NCI-H2081 treated with DMSO at 0.1 percent for 48 hours (cell line): ENCODE measurements around the gene TAF1B.

Experiments used
- DNase-seq: peaks from one replicate; lab custom pipeline; 2025; lab: John Stamatoyannopoulos, UW

The TAF1B gene

DNA sequence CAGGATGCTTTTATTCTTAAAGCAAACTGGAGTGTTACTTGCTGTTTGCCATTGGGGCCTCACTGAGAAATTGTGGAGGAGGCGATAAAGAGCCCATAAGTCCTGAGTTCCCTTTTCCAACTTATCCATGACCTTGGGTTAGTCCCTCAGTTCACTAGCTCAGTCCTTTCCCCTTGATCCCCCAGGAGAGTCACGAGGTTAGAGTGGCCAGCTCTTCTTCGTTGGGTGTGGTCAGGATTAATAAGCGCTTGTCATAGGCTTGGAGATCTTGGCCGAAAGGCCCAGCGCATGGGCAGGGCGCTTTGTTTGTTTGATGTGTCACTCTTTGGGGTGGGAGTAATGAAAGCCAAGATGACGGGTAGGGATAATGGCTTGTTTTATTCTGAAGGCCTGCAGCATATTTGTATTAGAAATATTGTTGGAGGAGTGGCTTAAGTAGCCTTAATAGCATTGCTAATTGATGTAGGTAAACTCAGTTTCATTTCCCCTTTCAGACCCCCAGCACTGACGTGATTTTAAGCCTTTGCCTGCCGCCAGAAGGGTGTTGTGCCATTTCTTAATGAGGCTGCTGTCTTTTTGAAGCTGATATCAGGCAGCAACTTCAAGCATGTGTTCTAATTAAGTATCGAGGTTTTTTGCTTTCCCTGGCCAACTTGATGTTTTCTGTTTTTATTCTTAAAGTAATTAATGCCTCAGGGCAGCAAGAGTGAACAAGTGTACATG, 123.9 kb downstream of the TAF1B start:
- DNase-seq: no peak

DNA sequence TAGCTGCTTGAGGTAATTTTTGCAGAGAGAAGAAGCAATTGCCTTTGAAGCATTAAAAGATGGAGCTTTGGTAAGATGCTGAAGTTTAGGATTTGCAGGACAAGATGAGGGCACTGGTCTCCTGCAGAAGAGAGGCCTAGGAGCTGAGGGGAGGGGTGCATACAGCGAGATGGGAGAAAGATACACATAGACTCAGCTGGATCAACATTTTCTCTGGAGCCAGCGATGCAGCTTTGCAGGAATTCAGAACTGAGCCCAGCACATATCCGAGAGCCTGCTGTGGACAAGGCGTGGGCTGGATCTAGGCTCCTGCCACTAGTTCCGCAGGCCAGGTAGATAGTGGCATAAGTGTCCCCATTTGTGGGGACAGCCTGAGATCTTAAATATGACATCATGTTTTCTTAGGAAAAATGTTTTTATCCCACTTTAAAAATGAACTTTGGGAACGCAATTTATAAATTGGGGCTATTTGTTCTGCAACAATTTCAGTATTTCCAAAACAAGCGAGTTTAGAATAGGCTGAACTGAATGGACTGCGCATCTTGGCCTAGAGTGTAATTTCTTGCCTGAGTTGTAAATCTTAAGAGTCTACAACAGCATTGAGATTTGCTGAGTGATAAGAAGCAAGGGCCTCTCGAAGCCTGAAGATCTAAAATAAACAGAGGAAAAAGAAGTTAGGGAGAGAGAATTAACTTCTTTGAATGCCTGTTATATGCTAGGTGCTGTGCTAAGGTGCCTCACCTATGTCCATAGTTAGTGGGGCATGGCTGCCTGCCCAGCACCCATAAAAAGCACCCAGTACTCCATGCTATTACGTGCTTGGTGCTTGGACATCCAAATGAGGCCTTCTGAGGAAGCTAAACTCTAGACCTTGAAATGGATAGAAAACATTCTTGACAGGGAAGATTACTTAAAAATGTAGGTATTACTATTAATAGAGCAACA, 125.6 kb downstream of the TAF1B start:
- no peak for DNase-seq

DNA sequence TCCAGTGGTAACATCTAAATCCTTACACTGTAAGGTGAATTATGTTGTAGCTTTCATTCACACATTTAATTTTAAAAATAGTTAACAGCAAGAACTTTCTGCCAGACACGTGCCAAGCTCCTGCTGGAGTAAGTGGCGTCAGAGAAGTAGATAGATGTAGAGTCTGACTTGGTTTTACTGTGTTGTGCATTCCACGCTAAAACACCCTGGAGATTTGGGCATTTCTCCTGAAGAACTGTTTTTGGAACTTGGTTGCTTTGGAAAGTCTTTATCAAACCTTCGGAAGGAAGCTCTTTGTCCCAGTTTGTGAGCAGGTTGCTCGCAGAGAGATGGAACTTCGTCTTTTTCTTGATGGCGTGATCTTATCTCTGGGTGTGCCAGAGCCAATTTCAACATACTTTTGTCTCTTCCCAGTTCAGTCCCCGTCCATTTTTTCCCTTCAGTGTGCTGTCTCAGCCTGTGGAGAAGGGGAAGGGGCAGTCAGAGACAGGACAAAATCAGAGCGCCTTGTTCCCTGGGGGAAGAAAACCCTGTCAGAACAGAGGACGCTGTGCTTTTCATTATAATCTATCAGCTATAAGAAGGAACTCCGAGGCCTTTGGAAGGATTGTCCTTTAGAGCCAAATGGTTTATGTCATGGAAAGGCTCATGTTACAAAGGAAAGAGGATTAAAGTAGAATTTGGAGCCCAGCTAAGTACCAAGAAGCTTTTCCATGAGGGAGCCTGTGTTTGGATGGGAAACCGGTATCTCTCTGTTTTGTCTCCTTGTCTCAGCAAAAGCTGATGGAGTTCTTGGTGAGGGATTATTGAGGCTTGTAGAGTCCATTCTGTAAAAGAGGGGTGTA, 127.1 kb downstream of the TAF1B start:
- DNase-seq: no peak

DNA sequence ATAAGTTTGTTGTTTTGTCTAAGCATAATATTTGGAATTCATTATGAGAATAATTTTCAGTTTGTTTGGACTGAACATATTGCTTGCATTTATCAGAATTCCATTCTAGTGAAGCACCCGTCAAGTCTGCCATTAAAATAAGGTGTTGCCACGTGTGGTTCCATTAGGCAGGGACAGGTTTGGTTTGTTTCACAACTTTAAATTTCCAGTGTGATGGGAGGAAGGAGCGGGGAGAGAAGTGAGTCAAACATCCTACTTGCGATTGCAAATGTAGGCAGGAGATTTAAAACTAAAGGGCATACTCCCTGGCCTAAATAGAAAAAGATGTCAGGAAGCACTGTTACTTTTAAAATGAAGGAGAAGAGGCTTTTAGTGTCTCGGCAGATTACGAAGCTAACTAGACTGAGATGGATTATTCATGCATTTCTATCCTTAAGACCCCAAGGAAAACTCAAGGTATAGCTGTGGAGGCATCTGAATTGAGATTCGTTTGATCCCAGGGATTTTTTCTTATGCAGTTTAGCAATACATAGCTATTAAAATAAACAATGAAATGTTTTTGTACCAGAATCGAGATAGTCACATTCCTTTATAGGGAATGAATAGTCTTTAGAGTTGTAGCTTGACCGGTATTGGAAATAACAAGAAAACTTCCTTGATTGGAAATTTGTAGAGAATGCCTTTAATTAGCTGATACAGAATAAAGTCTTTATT, 128.0 kb downstream of the TAF1B start:
- DNase-seq: no peak

DNA sequence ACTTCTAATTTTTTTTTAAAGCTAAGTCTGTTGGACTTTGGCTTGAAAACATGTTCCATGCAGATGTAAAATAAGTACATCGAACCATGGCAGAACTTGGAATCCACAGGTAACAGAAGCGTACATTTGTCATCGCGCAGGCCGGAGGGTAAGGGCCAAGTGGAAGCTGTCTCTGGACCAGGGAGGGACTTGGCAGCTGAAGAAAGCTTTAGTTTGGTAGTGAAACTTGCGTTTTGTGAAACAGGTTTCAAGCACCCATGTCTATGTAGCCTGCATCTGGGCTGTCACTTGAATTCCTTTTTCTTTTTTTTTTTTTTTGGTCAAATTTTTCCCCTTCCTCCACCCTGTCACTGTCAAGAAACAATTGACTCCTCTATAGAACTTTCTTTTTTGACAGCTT, 128.6 kb downstream of the TAF1B start:
- no peak for DNase-seq

DNA sequence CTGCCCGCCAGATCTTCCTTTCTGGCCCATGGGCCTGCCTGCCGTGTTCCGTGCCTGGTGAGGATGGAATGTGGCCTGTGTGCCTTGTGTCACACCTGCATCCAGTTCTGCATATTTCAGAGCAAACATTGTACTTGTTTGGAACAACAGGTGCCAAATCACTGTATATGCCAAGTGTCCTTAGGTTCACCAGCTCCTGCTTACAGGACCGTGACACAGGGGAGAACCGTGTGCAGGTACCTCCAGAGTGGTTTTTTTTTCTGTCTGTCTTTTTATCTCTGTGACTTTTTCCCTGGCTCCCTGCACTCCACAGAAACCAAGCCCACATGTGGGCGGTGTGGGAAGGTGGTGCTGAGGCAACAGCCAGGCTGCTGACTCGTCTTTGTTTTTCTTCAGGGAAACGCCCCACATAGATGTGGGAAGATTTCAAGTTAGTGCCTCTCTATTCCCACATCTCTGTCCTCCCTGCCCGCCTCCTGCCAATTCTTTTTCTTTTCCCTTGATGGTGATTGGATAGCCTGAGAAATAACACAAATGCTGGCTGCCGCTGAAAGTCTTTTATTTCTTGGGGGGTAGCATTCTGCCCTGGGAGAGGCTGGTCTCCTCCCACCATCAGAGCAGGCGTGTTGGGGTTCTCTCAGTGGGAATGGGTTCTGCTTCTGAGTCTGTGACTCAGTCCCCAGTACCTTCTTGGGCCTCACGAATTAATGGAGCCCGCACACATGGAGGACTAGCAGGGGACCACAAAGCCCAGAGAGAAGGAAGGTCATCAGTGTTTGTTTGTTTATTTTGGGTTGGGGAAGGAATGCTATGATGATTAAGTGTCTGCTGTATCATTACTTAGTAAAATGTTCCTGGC, 129.6 kb downstream of the TAF1B start:
- DNase-seq: no peak

DNA sequence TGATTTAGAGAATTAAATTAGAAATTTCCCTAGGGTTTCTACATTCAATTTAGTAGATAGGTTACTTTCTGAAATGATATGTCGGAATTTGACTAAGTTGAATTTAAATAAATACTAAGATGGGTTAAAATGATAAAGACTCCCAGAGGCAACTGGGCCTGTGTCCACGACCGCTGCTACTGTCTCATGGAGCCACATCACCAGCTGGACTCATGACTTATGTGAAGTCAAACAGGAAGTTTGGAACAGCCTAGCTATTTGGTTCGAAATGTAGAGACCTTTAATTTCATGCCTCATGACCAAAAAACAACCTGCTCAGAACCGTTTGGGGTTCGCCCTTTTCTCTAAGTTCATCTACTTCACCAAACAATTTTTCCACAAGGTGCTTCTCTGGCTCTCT, 130.4 kb downstream of the TAF1B start:
- DNase-seq: no peak

DNA sequence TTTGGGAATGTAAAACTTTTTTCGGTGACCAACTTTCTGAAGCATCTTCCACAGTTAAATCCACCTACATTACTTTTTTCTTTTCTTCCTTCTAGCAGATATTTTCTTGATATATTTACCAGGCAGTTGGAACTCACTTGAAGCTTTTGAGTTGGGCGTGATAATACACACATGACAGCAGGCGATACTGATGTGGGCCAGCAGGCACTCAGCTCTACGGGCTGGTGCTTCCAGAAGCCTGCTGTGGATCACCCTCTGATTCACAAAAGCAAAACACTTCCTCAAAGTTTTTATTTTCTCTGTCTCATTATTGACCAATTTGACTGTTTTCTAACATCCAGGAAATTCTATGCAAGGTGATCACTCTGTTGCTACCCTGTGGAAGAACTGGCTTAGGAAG, 131.1 kb downstream of the TAF1B start:
- DNase-seq: no peak

DNA sequence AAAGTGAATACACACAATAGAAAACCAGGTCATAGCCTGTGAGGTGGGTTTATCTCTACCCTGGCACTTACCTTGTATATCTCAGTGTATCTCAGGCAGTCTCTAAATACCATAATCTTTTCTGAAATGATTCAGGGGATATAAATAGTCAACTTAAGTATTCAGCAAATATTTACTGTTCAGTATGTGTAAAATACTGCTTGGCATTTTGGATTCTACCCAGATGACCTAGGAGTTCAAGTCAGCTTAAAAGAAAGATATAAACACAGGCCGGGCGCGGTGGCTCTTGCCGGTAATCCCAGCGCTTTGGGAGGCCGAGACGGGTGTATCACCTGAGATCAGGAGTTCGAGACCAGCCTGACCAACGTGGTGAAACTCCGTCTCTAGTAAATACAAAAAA, 132.1 kb downstream of the TAF1B start:
- no peak for DNase-seq

DNA sequence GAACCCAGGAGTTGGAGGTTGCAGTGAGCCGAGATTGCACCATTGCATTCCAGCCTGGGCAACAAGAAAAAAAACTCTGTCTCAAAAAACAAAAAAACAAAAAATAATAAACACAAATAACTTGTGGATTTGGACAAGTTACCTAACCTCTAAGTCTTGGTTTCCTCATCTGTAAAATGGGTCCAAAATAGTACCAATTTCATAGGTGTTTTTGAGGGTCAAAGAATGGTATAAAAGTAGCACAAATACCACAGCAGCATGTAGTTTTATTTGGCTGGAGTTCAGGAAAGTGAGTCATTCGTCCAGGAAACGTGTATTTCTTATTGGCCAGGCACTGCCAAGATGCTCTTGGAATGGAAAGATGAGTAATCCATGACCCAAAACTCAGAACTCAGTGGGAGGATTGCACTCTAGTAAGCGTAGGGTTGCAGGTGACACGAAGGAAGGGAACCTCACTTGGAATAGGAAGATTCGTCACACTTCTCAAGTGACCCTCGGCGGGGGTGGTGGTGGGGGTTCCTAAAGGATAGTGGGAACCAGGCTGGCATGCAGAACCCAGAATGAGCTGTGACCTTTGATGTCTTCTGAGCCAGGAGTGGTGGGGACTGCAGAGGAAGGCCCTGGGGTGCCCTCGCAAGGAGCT, 132.7 kb downstream of the TAF1B start:
- DNase-seq: no peak

DNA sequence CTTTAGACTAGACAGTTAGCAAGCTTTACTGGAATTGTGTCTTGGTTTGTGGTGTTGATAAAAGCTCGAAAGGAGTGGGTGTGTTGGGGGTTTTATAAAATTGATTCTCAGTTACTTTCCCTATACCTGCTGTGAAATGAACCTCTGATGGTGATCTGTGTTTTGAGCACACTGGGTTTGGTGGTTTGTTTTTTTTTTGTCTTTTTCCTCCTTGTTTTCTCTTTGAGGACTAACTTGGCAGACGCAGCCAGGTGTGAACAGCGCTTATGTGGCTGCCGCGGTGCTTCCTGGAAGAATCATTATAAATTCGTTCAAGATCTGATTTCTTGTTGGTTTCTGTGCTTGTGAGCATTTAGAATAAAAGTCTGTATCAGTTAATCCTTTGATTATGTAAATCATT, 136.7 kb downstream of the TAF1B start:
- DNase-seq: no peak

DNA sequence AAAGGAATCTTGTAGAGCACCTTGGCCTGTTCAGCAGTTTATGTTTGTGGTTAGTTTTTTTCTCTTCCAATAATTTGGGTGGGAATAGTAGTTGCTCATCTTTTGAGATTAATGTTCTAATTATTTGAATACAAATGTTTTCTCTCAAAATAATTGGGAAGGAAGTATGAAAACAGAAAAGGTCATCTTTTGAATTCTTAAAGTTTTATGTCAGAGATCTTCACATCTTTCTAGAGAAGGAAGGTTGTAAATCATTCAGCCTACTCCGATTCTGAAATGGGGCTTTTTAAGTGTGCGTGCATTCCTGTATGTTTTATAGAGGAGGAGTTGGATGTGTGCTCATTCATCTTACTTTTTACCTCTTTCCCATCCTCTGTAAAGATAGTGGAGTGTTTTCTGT, 137.2 kb downstream of the TAF1B start:
- no peak for DNase-seq

DNA sequence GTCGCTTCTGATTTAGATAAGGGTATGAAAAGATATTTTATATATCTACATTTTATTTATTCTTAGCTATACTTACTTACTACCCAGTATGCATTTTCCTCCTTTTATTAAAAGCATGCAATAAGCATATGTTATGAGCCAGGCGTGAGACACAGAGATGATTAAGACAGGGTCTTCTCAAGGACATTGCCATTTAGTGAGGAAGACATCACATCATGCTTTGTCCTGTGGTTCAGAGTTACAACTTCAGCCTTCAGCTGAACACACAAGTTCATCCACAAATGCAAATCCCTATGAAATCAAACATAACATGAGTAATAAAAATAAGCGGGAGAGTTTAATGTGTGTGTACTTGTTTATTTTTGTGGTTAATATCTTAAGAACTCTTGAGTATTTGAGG, 138.4 kb downstream of the TAF1B start:
- no peak for DNase-seq

DNA sequence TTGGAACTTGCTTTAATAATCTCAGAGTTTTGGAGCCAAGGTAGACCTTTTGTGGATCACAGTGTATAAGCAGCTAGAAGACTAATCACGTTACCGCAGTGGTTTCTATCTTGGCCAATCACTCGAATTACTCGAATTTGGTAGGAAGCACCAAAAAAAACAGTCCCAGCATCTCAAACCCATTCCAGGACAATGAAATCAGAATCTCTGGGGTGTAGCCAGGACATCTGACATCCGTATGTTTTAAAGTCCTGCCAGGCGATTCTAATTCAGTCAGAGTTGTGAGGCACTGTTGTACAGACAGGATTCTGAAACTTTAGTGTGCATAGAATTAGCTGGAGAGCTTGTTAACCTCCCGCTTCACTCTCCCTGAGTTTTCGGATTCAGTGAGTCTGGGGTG, 139.0 kb downstream of the TAF1B start:
- no peak for DNase-seq

DNA sequence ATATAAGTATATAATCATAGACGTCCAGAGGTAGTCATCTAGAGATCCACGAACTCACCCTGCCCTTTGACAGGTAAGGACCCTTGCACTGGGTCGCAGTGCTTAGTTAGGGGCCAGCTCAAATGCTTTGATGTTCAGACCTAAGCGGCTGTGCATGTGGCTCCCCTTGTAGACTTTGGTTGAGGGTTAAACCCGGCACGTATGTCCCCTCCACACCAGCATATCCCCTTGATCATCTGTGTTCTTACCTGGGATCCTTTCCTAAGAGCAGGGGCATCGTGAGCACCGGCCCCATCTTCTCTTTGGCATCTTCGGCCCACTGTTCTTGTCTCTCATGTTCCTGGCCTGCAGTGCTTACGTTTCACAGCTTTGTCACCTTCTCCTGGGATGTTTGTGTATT, 139.6 kb downstream of the TAF1B start:
- no peak for DNase-seq

DNA sequence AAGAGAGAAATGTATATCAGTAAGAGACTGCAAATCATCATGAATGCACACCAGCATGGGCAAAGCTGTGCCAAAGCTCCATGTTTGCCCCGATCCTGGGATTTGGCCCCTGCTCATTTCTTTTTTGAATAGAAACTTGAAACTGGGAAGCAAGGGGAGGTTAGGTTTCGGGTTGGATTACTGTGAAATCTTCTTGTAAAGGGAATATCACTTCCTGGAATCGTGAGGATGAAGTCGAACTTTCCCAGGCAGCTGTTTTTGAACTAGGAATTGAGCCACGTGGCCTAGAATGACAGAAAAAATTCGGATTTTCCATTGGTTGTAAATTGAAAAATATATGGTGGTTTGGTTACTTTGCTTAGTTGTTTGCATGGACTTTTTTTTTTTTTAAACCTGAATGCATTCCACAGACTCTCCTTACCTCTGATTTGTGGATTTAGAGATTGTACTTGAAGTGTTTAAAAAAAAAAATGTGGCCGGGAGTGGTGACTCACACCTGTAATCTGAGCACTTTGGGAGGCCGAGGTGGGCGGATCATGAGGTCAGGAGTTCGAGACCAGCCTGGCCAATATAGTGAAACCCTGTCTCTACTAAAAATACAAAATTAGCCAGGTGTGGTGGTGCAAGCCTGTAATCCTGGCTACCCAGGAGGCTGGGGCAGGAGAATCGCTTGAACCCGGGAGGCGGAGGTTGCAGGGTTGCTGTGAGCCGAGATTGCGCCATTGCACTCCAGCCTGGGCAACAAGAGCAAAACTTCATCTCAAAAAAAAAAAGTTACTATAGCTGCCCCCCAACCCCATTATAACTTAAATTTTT, 140.3 kb downstream of the TAF1B start:
- no peak for DNase-seq
